ENCODE data around the gene GALNTL6.

DNA sequence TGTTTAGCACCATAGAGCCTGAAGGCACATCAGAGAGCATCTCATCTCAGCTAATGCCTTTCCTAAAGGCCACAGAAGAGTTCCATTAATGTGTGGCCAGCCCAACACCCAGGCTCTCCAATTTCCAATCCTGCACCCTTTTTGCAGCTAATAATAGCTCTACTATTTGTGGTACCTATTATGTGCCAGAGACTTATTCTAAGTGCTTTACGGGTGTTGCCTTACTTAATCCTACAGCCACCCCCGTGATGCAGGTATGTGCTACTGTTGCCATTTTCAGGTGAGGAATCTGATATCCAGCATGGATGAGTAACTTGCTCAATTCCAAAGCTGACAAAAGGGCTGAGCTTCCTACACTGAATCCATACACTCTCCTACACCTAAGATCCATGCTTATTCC lies 1137.8 kb downstream of the GALNTL6 start:
- TF ChIP-seq, protein P1, sequence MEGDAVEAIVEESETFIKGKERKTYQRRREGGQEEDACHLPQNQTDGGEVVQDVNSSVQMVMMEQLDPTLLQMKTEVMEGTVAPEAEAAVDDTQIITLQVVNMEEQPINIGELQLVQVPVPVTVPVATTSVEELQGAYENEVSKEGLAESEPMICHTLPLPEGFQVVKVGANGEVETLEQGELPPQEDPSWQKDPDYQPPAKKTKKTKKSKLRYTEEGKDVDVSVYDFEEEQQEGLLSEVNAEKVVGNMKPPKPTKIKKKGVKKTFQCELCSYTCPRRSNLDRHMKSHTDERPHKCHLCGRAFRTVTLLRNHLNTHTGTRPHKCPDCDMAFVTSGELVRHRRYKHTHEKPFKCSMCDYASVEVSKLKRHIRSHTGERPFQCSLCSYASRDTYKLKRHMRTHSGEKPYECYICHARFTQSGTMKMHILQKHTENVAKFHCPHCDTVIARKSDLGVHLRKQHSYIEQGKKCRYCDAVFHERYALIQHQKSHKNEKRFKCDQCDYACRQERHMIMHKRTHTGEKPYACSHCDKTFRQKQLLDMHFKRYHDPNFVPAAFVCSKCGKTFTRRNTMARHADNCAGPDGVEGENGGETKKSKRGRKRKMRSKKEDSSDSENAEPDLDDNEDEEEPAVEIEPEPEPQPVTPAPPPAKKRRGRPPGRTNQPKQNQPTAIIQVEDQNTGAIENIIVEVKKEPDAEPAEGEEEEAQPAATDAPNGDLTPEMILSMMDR (conservative IDR thresholded peaks at IDR 0.05 in 1 of 2, IDR thresholded peaks at IDR 0.05 in 1 of 2; ENCODE audit: low read depth in 1 of 2, low read length in 2 of 2), result no peak
- no peak for TF ChIP-seq EZH2 (IDR thresholded peaks at IDR 0.05; ENCODE audit: low read length, missing control alignments)
